ENCODE results near the gene EXOC4.

GRCh38 chr7:133999178-133999577, 746.3 kb downstream of the EXOC4 start:
- TF ChIP-seq CTCF (IDR thresholded peaks at IDR 0.05) (no peak), POLR2A (IDR thresholded peaks at IDR 0.05) (no peak)
